GM18526 (cell line): ENCODE data around the gene ARHGAP15.

Experiments used
- POLR2A ChIP-seq: IDR thresholded peaks from 3 replicates; pipeline ENCODE4 v1.6.1; 2011; ENCODE audit not compliant: insufficient read length; ENCODE audit errors: extremely low read depth

The ARHGAP15 gene

DNA sequence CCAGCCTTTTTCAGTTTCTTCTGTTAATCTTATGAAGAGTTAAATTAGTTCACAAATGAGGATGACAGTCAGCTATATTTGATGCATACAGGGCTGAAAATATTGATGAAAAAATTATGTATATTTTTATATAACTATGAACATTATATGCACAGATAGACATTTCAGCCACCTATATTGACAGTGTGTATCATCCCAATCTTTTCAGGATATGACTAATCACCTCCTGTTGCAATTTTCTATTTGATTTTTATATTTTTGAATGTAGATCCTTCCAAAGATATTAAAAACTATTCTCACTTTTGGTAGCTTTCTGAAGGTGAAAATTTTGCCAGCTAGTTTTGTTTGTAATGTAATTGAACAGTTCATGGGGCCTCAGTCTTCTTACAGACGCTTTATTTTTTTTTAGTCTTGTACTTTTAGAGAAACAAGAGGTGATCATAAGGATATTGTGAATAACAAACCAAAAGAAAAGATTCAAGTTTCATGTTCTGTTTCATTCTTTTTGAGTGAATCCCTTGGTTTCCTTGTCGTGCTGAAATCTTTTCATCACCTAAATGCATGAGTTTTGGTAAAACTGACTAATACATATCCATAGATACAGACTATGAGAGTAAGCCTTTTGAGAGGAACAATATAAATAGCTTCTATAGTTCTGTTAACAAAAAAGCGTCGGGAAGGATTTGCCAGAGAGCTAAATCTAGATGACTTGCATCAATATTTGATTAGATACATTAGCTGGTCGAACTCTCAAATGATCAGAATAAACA, 123.1 kb downstream of the ARHGAP15 start:
- no peak for TF ChIP-seq POLR2A

DNA sequence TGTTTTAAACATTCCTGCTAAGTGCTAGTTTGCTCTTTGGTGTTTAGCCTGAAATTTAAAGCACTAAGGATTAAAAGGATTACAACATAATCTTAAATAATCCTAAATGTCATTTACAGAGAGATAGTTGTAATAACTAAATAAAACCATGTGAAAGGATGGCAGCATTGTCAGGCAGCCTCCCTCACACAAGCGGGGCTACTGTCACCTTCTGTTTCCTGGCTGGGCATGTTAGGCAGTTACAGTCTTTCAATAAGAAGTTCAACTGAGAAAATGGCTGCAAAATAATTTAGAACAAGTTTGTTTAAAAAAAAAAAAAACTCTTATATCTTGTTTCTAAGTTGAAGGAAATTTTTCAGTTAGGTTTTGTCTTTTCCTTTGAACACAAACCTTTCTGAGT, 124.9 kb downstream of the ARHGAP15 start:
- TF ChIP-seq POLR2A, result no peak

DNA sequence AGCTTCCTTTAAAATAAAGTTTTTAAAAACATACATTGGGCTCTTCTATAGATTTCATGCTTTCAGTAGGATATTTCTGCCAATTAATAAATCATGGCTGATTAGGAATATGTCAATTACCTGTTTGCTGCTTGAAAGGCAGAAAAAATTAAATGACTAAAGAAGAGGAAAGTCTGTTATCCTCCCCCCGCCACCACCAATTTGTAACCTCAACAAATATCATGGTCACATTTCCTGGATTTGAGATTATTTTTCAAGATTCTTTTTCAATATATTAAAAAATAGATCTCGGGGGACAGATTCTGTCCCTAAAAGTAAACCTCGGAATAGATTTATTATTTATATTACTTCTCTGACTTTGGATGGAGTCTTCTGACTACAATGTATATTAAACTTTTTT, 125.9 kb downstream of the ARHGAP15 start:
- no peak for TF ChIP-seq POLR2A

DNA sequence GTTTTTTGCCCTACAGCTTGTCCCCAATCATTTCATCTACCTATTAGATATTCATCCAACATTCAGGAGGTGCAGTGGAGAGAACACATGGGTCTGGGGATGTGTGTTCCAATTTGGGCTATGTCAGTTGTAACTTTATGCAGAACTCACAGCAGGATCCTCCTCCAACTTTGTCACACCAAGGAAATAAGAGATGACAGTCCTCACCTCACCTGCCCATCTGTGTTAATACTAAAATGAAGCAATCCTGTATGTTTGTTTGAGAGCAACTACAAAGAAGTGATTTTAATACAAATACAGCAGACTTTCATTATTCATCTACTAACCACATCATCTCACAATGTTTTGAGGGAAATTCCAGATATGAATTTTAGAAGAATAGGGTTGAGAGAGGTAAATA, 126.7 kb downstream of the ARHGAP15 start:
- no peak for TF ChIP-seq POLR2A

DNA sequence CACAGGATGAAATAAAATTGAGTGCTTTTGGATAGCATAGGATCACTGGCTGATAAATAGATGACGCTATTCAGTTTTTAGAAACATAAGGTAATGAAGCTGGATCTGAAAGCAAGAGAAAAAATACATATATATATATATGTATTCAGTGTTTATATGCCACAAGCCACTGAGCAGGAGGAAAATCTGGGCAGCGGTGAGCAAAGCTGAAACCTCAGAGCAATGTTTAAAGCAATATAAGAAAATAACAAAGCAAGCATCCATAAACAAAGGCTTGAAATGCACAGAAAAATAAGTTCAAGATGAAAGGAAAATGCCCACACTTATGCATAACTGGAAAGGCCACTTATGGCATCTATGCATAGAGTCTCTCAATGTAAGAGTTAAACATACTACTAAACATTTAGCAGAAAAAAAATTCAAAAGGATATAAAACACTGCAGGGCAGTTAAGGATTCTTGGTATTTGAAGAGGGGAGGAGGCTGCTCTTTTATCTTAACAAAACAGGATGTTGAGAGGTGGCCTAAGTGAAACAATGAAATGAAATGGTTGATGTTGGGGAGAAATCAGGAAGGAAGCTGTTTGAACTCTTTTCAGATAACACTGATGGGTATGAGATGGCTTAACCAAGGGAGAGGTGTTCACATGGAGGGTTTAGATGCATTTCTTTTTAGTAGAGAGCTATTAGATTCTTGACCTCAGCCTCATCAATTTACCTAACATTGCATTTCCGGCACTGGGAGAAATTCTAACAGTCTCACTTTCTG, 129.1 kb downstream of the ARHGAP15 start:
- TF ChIP-seq POLR2A, result no peak

DNA sequence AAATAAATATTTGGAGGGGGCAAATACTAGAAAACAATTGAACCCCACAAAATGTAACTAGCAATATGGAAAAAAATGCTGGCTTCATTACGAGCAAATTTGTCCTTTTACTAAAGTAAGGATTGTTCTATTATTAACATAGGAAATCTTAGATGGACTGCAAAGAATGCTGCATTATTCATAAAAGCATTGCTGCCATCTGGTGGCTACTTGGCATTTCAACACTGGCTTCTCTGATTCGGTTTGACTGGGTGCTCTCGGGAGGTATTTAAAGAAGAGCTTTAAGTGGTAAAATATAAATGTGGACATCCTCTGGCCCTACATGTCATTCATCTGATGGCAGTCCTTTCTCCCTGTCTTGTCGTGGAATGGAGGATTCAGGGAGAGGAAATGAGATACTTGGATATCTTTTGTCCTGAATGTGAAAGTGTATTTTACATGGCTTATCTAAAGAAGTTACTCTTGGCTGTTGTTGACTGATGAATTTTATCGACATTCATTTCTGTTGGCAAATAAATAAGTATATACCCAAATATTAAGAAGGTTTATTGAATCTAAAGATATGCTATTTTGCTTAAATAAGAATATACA, 130.2 kb downstream of the ARHGAP15 start:
- no peak for TF ChIP-seq POLR2A

DNA sequence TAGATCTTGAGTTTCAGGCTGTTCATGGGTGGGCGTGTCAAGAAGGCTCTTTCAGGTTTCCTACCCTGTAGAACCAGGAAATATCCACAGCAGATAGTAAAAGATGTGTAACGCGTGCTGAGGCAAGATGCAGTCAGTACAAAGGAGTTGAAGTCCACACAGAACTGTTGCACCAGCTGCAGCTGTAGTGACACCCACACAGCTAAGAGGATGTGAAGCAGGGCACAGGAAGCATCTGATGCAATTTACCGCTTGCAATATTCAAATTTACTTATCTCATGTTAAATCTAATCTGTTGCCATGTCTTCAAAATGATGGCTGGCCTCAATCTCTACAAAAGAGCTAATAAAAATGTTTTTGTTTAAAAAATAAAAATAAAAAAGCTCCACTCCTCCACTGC, 132.8 kb downstream of the ARHGAP15 start:
- TF ChIP-seq POLR2A, result no peak

DNA sequence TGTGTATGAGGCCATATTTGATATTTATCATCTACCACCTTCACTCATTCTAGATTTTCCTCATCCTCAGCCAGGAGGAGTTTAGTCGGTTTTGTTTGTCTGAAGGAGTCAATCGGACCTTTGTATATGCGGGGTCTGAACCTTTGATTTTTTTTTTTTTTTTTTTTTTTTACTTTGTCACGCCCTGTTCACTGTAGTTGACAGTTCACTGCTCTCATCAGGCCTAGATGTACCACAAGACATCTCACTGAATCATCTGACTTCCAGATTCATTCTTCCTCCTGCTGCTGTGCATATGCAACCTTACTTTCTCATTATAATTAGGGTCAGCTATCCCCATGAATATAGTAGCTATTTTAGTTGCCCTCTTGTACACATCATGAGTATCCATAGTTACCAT, 133.2 kb downstream of the ARHGAP15 start:
- no peak for TF ChIP-seq POLR2A

DNA sequence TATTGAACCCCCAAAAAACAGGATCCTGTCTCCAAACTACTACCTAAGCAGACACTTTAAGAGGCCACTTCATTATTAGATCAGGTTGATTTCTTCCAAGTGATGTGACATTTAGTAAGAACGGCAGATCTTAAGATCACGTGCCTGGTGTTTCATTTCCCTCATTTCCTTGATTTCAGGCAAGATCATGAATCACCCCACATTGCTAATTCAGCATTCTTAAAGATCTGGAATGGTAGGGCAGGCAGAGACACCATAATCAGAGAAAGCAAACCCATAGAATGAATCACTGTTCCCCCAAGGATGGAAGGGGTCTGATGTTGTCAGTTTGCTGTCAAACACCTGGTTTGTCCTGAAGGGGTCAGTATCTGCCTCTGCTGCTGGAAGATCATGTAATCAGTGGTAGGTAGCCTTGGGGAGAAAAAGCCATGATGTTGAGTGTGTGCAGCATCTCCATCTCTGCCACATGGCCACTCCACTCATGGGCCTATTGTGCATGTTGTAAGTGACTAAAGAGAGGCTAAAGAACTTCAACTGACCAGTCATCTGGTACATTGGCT, 133.9 kb downstream of the ARHGAP15 start:
- TF ChIP-seq POLR2A, result no peak

DNA sequence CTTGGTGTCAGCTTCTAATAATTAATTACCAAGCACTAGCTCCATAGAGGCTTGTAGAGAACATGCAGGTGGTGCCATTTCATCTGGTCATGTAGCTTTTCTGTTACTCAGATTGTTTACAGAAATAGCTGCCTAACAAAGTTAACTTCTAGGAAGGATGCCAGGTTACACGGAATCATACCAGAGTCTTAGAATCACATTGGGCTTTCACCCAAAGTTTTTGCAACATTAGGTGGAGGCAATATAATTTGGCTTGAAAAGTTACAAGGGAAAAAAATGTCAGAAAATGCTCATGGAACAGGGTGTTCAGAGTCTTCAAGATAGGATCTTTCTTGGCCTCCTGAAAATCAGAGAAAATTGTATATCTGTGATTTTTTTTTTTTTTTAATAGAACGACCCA, 135.6 kb downstream of the ARHGAP15 start:
- no peak for TF ChIP-seq POLR2A

DNA sequence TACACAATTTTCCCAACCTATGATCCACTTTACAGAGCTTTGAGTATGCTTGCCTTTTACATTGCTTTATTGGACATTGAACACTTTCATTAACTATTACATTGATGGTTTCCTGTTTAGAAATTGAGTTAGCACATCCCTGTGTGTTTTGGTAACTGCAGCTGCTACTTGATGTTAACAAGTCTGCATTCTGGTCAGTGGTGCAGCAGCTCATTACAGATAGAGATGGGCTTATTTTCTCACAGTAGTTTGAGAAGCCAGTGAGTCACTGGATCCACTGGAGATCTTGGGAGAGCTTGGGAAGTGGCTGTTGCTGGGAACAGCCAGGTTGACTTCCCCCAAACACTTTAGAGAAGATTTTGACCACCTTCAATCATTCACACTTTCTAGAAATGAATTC, 150.5 kb downstream of the ARHGAP15 start:
- no peak for TF ChIP-seq POLR2A

DNA sequence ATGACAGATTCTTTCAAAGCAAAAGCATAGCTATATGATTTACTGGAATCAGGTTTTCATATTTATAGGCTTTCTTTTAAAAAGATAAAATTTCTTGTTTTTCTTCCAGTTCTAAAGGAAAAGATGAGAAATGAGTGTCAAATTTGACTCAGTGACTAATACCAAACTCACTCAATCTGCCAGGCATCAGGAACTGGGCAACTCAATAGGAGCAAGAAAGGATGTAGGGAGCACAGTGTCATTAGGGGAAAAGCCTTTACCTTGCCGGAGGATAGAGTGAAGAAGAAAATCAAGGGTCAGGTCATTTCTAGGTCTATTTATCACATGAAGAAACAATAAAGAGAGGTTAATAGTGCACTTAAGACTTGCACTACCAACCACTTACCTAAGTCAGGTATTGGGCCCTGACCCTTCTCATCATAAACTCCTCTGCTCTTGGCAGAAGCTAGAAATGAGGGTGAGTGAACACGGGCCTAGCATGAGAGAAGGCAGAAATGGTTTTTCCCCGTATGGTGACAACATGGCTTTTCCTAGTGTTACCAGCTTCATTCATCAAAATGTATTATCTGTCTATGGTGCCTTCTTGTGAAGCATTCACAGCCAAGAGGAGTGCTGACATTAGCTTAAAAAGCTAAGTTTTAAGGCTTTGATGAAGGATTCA, 151.0 kb downstream of the ARHGAP15 start:
- no peak for TF ChIP-seq POLR2A

DNA sequence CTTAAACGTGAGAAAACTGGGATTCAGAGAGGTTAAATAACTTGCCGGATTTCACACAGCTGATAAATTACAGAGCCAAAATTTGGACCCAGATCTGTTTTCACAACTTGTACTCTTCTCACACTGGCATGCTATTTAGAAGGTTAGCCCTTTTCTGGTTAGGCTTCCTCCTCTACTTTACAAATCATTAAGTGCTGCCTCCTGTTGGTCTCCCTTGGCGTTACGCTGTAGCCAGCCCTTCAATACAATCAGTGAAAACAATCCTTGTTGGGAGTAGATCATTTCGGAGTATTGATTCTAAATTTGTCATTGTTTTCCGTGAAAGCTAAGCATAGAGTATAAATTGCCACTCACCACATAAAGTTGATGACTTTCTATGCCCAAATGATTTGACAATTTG, 153.5 kb downstream of the ARHGAP15 start:
- no peak for TF ChIP-seq POLR2A

DNA sequence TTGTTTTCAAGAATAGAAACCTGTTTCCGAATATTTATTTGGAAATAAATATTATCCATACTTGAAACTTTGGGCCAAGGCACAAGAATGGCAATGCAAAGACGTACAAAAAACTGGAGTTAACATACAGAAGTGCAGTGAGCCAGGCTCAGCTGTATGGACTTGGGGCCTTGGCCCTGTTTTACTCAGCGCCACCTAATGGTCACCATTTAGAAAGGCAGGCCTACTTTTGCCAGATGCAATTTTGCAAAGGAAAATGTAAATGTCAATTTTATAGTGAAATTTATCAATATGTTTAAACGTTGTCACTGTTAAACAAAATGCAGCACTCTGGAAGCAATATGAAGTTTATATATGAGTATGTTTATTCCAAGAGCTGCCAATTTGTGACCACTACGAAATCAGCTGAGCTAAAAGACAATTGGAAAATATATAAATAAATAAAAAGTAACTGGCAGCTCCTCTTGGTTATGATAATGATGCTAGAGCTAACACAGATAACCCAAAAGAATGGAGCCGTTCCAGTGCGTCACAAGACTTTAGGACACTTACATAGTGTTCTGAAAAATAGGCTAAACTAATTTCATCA, 155.0 kb downstream of the ARHGAP15 start:
- TF ChIP-seq POLR2A, result no peak

DNA sequence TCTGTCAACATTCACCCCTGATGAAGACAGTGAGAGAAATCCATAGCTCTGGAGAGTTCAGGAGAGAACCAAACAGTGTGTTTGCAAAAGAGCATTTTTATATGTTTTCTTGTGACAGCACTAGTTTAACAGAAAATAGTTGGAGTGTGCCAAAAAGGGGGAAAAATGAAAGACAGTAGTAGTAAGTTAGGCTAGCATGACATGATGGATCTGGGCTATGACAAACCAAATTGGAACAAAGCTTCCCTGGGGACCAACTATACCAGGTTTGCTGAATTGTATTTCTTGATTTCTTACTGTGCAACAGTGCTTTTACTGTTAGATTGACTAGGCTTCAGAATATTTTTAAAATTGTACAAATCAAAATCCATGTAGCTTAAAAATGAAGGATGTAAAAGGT, 159.8 kb downstream of the ARHGAP15 start:
- no peak for TF ChIP-seq POLR2A

DNA sequence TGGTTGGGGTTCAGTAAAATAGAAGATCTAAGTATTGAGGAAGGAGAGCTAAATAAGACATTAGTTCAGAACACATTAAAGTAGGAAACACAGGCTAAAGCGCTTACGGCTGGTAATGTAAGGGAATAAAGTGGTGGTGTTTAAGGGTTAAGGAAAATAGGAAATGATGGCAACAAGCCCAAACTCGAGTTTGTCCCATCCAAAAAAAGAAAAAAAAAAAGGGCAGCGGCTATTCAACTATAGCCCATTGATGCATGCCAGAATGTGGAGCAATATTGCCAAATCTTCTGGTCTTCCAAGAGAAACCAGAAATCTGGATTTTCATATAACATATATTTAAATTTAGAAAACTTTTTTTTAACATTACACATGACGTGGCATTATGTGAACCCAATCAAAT, 161.0 kb downstream of the ARHGAP15 start:
- TF ChIP-seq POLR2A, result no peak

DNA sequence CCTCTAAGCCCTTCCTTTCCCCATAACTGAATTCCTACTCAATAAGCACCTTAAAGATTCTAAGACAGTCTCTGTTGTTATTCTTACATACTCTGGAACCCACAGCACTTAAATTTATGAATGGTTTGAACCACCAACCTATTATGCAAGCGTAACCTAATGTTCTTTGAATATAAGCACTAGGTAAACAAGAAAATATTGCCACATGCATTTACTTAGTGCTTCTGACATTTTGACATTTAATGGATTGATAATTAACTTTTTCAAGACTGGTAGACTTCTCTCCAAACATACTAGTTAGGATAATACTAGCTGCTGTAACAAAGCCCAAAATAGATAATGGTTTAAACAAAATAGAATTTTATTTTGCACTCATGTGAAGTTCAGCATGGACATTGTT, 164.8 kb downstream of the ARHGAP15 start:
- TF ChIP-seq POLR2A, result no peak
